ENCODE data around the gene NRXN2. TPM values are rescaled to one million over a fixed set of nuclear protein-coding genes. Genes with fewer than 3 reads are reported as not detected.

Gene NRXN2
- polyA plus RNA-seq, 1 experiment = not detected

GRCh38 chr11:64769283-64769682 lies 46.3 kb upstream of the NRXN2 start:
- H3K27me3 ChIP-seq (ENCODE audit: control insufficient read depth, insufficient read depth, low read length) = no peaks in the 10 kb centered on the region
- ChIA-PET POLR2A (interaction anchor here (0.5 to 0.7 kb wide), 2 partner anchors 14 to 30 kb away, joined by 3 read pairs; no protein-coding TSS in a partner anchor), CTCF (no interaction called here)
- no peak overlapping the region for H3K4me3 ChIP-seq (ENCODE audit: low read depth, low read length)
- no peaks in the 10 kb centered on the region for H3K9me3 ChIP-seq (ENCODE audit: control insufficient read depth, insufficient read depth, low read length)
- no peak for DNase-seq (ENCODE audit: low read depth, low spot score)
- TF ChIP-seq CTCF (IDR thresholded peaks at IDR 0.05; ENCODE audit: low read depth, low read length) = no peak
- no peak overlapping the region for H3K27ac ChIP-seq (ENCODE audit: low read depth, low read length)

- CTCF ChIA-PET = interaction anchor here (0.6 to 2.1 kb wide), 5 partner anchors 9 to 116 kb away, joined by 3 to 11 read pairs (median 4); partner anchors contain the start of gene SF1
- no peak for TF ChIP-seq CTCF (IDR thresholded peaks at IDR 0.05; ENCODE audit: low read depth, low read length)
- POLR2A ChIA-PET = no interaction called here
- H3K27ac ChIP-seq (ENCODE audit: low read depth, low read length) = no peak overlapping the region
- DNase-seq (ENCODE audit: low read depth, low spot score) = no peak
- no peaks in the 10 kb centered on the region for H3K27me3 ChIP-seq (ENCODE audit: control insufficient read depth, insufficient read depth, low read length)
- no peaks in the 10 kb centered on the region for H3K9me3 ChIP-seq (ENCODE audit: control insufficient read depth, insufficient read depth, low read length)
- H3K4me3 ChIP-seq (ENCODE audit: low read depth, low read length) = no peak overlapping the region
Measured at GRCh38 chr11:64768300-64768694, 45.3 kb upstream of the NRXN2 start.

- H3K9me3 ChIP-seq (ENCODE audit: control insufficient read depth, insufficient read depth, low read length) = no peaks in the 10 kb centered on the region
- ChIA-PET POLR2A (no interaction called here), CTCF (interaction anchor here (0.6 to 2.1 kb wide), 5 partner anchors 9 to 116 kb away, joined by 3 to 11 read pairs (median 4); partner anchors contain the start of gene SF1)
- no peak overlapping the region for H3K27ac ChIP-seq (ENCODE audit: low read depth, low read length)
- DNase-seq (ENCODE audit: low read depth, low spot score) = no peak
- no peaks in the 10 kb centered on the region for H3K27me3 ChIP-seq (ENCODE audit: control insufficient read depth, insufficient read depth, low read length)
- peak; percentile 64 for TF ChIP-seq CTCF (IDR thresholded peaks at IDR 0.05; ENCODE audit: low read depth, low read length)
- H3K4me3 ChIP-seq (ENCODE audit: low read depth, low read length) = no peak overlapping the region
Measured at GRCh38 chr11:64767344-64768299, 44.6 kb upstream of the NRXN2 start.

GRCh38 chr11:64766881-64767280 lies 43.9 kb upstream of the NRXN2 start:
- Histone ChIP-seq H3K27ac (ENCODE audit: low read depth, low read length) (no peak overlapping the region), H3K4me3 (ENCODE audit: low read depth, low read length) (no peak overlapping the region), H3K27me3 (ENCODE audit: control insufficient read depth, insufficient read depth, low read length) (no peaks in the 10 kb centered on the region), H3K9me3 (ENCODE audit: control insufficient read depth, insufficient read depth, low read length) (no peaks in the 10 kb centered on the region)
- ChIA-PET CTCF (interaction anchor here (2.1 kb wide), 1 partner anchor 10 kb away, joined by 11 read pairs; no protein-coding TSS in a partner anchor), POLR2A (no interaction called here)
- no peak for TF ChIP-seq CTCF (IDR thresholded peaks at IDR 0.05; ENCODE audit: low read depth, low read length)
- no peak for DNase-seq (ENCODE audit: low read depth, low spot score)
